ENCODE data around the gene KRI1. TPM values are rescaled to one million over a fixed set of nuclear protein-coding genes. Genes with fewer than 3 reads are reported as not detected.

KRI1 gene
- total RNA-seq, 1 experiment from 2014 or later: 57.4 TPM

GRCh38 chr19:10604460-10604980 lies 38.7 kb upstream of the KRI1 start:
- Histone ChIP-seq H2BK12ac (ENCODE audit: insufficient read length, low read depth, low read length) (no peak overlapping the region), H4K20me1 (ENCODE audit: control insufficient read depth, insufficient read depth, insufficient read length) (no peaks in the 10 kb centered on the region), H3K23me2 (ENCODE audit: insufficient read length, low read depth, low read length, poor library complexity, severe bottlenecking) (peaks cover 11% of the 10 kb centered on the region), H3K4ac (ENCODE audit: low read depth, low read length) (no peak overlapping the region), H3K79me1 (ENCODE audit: insufficient read depth, low read depth, low read length, poor library complexity, severe bottlenecking) (no peaks in the 10 kb centered on the region), H2BK5ac (ENCODE audit: insufficient read length, low read length) (no peak overlapping the region), H3K27me3 (ENCODE audit: insufficient read depth, low read length) (no peaks in the 10 kb centered on the region), H2BK120ac (ENCODE audit: low read depth, low read length, poor library complexity, severe bottlenecking) (no peak overlapping the region), H3K4me1 (ENCODE audit: insufficient read depth, low read length) (no peaks in the 10 kb centered on the region), H4K8ac (replicated peaks; ENCODE audit: insufficient read length, low read depth, low read length) (no peak overlapping the region), H2BK15ac (ENCODE audit: low read depth, low read length) (no peak overlapping the region), H4K5ac (ENCODE audit: insufficient read length, low read depth, low read length) (no peak overlapping the region), H3K14ac (ENCODE audit: insufficient read depth, low read length) (no peak overlapping the region; the same call in 1 of the 2 replicates), H4K91ac (ENCODE audit: insufficient read length, low read depth, low read length) (no peak overlapping the region), H2AFZ (ENCODE audit: low read length) (no peak overlapping the region), H3K79me2 (ENCODE audit: insufficient read depth, low read length) (no peaks in the 10 kb centered on the region; the same call in 1 of the 2 replicates), H3K56ac (ENCODE audit: insufficient read length, low read depth, low read length) (no peak overlapping the region), H3K9ac (ENCODE audit: extremely low read depth, insufficient read length, low read length) (no peak overlapping the region), H2AK5ac (ENCODE audit: insufficient read length, low read length) (no peak overlapping the region), H3K23ac (ENCODE audit: insufficient read length, low read depth, low read length) (no peak overlapping the region), H3T11ph (ENCODE audit: low read length) (no peak overlapping the region), H3K27ac (ENCODE audit: insufficient read length, low read depth, low read length) (no peak overlapping the region), H3K18ac (ENCODE audit: insufficient read length, low read depth, low read length) (no peak overlapping the region), H2BK20ac (ENCODE audit: low read depth, low read length, poor library complexity, severe bottlenecking) (no peak overlapping the region), H3K4me2 (ENCODE audit: insufficient read depth, insufficient read length, low read length) (no peak overlapping the region), H3K9me3 (ENCODE audit: control insufficient read depth, low read depth, low read length) (no peaks in the 10 kb centered on the region)
- Mint-ChIP-seq H3K27ac (peak overlapping the region in 2 of 3 experiments; percentile 40 to 85; a peak in 3 of 7 replicates), H3K27me3 (ENCODE audit: low read depth) (peaks cover 6% of the 10 kb centered on the region), H3K36me3 (ENCODE audit: insufficient read depth in 1 of 3, low read depth in 3 of 3) (no peaks in the 10 kb centered on the region; a peak in 1 of 7 replicates), H3K9me3 (no peaks in the 10 kb centered on the region), H3K4me3 (peak overlapping the region in 1 of 2 experiments; percentile 13; a peak in 2 of 5 replicates), H3K4me1 (peaks cover 16 to 18% of the 10 kb centered on the region in 2 experiments)
- DNase-seq: no peak
- TF ChIP-seq CTCF (conservative IDR thresholded peaks at IDR 0.05): no peak
- WGBS (ENCODE audit: extremely low coverage, insufficient read length, low lambda C conversion rate): no CpG with 5 or more reads among the region's 9 CpGs
